HG02885 (cell line): ENCODE results near the gene AMPH.

Experiments
- ATAC-seq: cut with Tn5 transposase; IDR thresholded peaks from one replicate; pipeline ENCODE4 v1.9.1; 2021; ENCODE audit warnings: mild to moderate bottlenecking; ENCODE audit not compliant: unreplicated experiment, poor library complexity

AMPH gene

GRCh38 chr7:38478404-38478803 lies 152.8 kb downstream of the AMPH start:
- ATAC-seq = no peak

GRCh38 chr7:38477333-38477732 lies 153.8 kb downstream of the AMPH start:
- ATAC-seq = no peak

DNA sequence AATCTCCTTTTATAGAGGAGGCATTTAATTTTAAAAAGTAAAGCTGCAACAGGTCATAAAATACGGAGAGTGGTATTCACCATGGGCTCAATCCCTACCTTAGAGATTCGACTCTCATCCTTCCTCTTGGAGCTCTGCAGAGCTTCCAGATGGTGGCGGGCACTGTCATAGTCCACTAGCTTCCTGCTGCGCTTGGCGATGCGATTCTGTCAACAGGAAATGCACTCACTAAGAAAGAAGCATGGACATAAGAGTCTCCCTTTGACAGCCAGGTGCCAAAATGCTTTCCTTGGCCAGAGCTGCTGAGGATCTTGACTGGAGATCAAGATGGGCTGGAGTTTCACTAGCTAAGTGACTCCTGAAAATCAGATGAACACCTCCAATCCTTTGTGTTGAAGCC lies 154.4 kb downstream of the AMPH start:
- no peak for ATAC-seq

- ATAC-seq = no peak
These were observed 165.2 kb downstream of the AMPH start for GRCh38 chr7:38465956-38466355.

DNA sequence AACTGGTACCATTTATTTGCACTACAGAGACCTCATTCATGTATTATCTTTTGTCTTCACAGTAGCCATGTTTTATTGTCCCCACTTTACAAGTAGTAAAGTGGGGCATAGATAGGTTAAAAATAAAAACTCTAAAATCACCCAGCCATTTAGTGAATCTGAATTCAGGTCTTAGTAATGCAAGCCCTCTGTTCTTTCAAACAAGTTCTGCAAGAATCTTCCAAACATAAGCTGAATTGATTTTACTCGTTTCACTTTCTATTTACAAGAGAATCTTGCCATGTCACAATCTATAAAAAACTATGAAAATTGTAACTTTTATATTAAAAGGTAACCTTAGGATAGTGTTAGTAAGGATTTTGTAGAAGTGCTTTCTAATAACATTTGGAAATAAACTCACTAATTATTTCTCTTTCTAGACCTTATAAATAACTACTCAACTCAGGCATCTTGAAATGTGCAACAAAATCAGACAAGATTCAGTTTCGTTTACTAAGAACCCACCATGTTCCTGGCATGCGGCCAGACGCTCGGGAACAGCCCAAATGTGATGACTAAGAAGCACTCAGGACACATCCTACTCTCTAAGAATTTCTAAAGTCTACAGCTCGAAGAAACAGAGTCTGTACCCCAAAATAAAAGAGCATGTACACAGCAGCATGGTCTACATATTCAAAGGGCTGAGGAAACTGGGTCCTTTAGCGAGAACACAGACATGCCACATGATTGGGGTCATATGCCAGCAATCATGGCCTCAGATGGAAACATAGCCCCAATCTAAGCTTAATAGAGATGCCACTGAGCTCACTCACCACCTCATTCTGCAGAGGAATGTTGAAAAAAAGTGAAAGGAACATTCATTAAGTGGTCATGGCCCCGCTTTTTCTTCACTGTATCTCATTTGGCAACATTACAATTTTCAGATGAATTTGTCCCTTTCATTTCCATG lies 167.6 kb downstream of the AMPH start:
- ATAC-seq = peak; percentile 94

GRCh38 chr7:38462819-38463218 lies 168.4 kb downstream of the AMPH start:
- ATAC-seq = no peak

DNA sequence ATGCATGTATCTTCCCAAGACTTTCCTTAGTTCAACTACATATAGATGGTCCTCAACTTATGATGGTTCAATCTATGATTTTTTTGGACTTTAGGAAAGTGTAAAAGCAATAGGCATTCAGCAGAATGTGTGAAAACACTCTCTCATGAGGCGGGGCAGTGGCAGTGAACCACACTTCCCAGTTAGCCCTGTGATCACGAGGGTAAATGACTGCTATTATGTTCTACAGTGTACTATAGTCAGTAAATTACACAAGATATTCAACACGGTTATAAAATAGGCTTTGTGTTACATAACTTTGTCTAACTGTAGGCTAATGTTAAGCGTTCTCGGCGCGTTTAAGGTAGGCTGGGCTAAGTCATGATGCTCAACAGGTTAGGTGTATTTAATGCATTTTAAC lies 169.3 kb downstream of the AMPH start:
- no peak for ATAC-seq

- no peak for ATAC-seq
These were observed 177.3 kb downstream of the AMPH start for GRCh38 chr7:38453826-38454225.

DNA sequence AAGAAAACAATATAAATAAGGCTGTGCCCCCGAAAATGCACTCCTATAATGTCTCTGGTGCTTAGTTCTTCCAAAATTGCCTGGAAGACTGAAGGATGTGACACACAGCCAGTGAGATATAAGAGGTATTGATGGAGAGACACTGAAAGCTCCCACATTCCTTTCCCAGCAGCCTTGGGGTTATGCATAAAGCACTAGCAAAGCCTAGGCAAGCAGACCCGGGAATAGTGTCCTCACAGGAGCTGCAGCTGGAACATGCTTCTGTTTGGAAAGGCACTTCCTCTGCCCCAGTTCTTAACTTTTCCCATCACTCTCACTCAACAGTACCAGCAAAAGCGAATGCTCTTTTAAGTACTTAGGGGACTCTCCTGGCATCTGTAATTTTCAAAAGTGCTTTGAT lies 178.0 kb downstream of the AMPH start:
- no peak for ATAC-seq

DNA sequence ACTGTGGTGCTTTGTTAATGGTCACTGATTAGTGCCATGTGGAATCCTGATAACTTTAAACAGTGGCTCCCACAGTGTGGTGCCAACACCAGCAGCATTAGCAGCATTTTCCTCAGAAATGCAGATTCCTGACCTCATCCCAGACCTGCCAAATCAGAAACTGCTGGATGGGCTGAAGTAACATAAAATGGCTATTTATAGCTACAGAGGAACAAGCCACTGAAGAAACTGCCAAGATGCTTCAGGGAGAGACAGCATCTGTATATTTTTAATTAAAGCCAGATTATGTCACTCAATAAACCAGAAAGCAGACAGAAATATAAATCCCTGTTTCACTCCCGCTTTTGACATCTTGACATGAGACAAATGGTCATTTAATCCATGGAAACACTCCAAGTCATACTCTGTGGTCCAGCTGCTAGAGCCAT lies 178.5 kb downstream of the AMPH start:
- no peak for ATAC-seq

DNA sequence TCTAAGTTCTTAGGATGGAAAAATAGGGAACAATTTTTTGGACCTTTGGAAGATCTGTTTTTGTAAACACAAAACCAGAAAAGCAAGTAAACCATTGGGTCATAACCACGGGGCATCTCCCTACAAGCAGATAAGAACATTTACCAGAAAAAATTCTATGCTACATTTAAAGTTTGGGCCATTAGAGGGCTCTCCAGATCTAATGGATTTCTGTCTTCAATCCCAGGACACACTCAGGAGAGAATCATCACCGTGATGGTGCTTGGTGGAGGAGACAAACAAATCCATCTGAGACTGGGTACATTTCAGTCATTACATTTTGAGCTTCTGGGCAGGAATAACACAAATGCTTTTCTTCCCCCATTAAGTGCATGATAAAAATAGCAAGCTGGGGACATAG lies 179.3 kb downstream of the AMPH start:
- ATAC-seq = no peak

DNA sequence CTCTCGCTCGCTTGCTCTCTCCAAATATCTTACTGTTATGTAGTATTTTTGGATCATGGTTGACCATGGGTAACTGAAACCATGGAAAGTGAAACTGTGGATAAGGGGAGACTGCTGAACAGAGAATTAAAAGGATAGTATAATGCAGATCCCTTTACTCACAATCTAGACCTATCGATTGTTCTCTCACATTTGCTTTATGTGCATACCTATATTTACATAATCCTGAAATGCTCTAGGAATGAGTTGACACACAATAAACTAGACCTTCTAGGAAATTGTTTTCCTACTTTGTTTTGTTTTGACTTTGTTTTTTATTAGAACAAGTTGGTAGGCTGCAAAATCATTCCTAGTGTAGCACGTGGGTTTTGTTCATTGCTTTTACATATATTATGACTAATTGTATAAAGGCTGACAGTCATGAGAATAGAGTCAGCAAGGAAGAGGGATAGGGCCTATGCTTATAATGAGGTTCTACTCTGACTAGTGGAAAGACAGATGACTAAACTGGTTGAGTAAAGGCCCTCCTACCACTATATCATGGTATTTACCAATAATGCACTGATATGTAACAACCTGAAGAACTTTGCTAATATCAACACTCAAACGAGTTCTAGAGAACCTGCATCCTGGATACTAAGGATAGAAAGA lies 182.5 kb downstream of the AMPH start:
- ATAC-seq = no peak

- no peak for ATAC-seq
These were observed 183.1 kb downstream of the AMPH start for GRCh38 chr7:38448054-38448453.

DNA sequence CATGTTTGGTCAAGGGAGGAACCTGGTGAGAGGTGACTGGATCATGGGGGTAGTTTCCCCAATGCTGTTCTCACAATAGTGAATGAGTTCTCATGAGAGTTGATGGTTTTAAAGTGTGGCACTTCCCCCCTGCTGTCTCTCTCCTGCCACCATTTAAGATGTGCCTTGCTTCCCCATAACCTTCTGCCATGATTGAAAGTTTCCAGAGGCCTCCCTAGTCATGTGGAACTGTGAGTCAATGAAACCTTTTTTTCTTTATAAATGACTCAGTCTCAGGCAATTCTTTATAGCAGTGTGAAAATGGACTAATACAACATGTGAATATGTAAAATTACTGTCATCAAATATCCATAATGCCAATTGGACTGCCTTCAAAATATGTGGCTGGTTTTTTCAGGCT lies 192.2 kb downstream of the AMPH start:
- no peak for ATAC-seq

DNA sequence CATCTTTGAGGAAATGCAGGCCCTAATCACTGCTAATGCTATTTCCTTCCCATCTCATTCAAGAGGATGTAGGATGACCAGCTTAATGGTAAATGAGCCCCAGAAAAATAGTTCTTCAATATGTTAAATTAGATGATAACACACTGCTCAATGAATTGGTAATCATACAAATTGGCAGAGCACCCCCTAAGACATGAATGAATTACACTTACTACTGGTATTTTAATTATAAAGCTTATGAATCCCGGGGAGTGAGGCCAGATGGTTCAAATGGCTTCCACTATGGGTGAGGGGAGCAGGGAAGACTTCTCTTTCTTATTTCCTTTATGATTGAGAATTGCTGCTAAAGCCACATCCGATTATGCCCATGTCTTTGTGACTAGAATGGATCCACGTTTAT lies 198.5 kb downstream of the AMPH start:
- no peak for ATAC-seq

GRCh38 chr7:38432080-38432479 lies 199.1 kb downstream of the AMPH start:
- no peak for ATAC-seq

GRCh38 chr7:38429057-38429456 lies 202.1 kb downstream of the AMPH start:
- ATAC-seq = no peak

DNA sequence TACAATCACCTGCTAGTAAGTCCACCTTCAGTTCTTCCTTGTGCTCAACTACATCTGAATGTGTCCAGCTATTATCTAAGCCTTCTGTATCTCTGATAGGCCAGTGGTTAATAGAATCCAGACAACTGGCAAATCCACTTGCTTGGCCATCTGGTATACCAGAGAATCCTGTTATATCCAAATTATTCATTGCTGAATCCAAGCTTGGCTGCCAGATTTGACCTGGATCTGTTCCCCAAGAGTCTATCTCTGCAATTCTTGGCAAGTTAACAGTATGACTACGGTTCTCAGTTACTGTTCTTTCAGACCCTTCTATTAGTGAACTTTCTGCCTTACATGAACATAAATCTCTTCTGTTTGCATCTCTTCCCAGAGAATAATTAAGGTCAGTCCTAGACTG lies 203.1 kb downstream of the AMPH start:
- ATAC-seq = no peak

GRCh38 chr7:38427279-38427955 lies 203.8 kb downstream of the AMPH start:
- ATAC-seq = no peak

DNA sequence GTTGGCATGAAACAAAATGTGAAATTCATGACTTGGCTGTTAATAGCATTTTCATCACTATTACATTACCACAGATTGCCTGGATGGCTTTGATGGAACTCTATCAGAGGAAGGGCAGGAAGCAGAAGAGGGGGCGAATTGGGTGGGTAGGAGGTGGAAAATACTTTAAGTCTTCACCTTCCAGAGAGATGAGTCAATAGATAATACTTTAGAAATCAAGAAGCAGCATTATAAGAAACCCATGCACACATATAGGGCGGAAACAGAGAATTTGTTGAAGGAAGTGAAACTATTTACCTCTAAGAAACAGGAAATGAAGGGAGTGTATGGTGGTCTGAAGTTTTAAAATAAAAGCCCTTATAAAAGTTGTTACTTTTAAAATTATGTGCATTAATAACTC lies 205.7 kb downstream of the AMPH start:
- peak; percentile 77 for ATAC-seq
